ENCODE measurements around the gene TRIM67. TPM values are rescaled to one million over a fixed set of nuclear protein-coding genes. Genes with fewer than 3 reads are reported as not detected.

Gene TRIM67
- total RNA-seq, 5 donors from 2014 or later (not counting 1 experiment from before 2014, with no cell fraction given): not detected

DNA sequence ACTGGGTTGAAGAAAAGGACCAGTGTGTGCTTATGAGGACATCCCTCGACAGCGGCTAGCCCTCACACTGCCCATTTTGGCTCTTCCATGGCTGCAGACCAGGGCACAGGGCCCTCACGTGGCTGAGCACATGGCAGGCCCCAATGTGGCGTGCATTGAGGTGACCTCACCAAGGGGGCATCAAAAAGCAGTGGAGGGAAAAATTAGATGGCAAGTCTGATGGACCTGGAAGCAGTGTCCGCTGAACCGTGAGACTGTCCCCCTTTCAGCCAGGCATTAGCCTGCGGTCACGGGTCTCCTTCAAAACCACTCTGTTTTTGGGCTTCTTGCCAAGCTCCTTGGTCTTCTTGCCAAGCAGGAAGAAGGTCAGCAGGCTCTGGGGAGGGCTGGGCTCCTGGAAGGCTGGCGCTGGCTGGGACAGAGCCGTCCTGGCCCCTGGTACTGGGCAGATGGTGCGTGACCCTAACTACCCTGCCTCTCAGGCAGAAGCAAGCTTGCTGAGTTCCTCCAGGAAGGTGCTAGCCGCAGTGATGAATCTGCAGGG is 30.8 kb downstream of the TRIM67 start:
- ATAC-seq (replicated peaks in 1 of 4) (no peak), DNase-seq (no peak)
- Histone ChIP-seq H3K4me3 (ENCODE audit: control insufficient read depth in 1 of 2, extremely low read depth in 1 of 2, low read length in 1 of 2) (no peak overlapping the region), H3K27me3 (replicated peaks in 1 of 2; ENCODE audit: control insufficient read depth in 2 of 2, extremely low read depth in 1 of 2, insufficient read depth in 2 of 2, low read length in 1 of 2) (peaks cover 2 to 35% of the 10 kb centered on the region in 2 experiments), H3K36me3 (ENCODE audit: control insufficient read depth in 2 of 2, extremely low read depth in 1 of 2, insufficient read depth in 1 of 2, low read length in 1 of 2) (no peaks in the 10 kb centered on the region), H3K4me1 (ENCODE audit: control insufficient read depth in 1 of 2, extremely low read depth in 1 of 2, insufficient read depth in 2 of 2, low read length in 2 of 2) (no peaks in the 10 kb centered on the region), H3K27ac (ENCODE audit: low read length) (no peak overlapping the region), H3K9me3 (no peaks in the 10 kb centered on the region)
- POLR2A ChIA-PET: no interaction called here
- Mint-ChIP-seq H3K36me3 (no peaks in the 10 kb centered on the region), H3K4me3 (no peak overlapping the region), H3K27ac (no peak overlapping the region), H3K4me1 (no peaks in the 10 kb centered on the region), H3K9me3 (no peaks in the 10 kb centered on the region), H3K27me3 (peaks cover 20 to 35% of the 10 kb centered on the region in 2 donors)
- WGBS (ENCODE audit: insufficient coverage): 63% methylated on average over 8 of the region's 12 CpGs
- CTCF ChIA-PET: no interaction called here

DNA sequence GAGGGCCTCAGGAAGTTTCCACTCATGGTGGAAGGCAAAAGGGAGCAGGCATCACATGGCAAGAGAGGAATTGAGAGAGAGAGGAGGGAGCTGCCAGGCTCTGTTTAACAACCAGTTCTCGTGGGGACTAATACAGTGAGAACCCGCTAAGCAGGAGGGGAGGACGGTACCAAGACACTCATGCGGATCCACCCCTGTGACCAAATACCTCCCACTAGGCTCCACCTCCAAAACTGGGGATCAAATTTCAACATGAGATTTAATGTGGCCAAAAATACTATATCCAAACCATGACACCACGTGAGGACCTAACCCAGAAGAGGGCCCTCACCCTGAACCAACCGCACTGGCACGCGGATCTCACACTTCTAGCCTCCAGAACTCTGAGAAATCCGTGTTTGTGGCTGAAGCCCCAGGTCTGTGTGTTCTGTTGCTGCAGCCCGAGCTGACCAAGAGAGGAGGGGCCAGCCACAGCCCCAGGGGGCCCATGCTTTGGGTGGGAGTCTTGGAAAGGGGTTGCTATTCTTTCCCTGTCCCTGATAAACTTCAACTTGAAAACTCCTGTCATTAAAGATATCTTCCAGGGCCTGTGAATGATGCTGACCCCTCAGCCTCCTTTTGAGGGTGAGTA is 32.0 kb downstream of the TRIM67 start:
- no peak overlapping the region for H3K4me3 Mint-ChIP-seq
- ChIA-PET POLR2A (no interaction called here), CTCF (no interaction called here)
- Histone ChIP-seq H3K9me3 (no peaks in the 10 kb centered on the region), H3K36me3 (ENCODE audit: control insufficient read depth in 2 of 2, extremely low read depth in 1 of 2, insufficient read depth in 1 of 2, low read length in 1 of 2) (no peaks in the 10 kb centered on the region), H3K27me3 (replicated peaks in 1 of 2; ENCODE audit: control insufficient read depth in 2 of 2, extremely low read depth in 1 of 2, insufficient read depth in 2 of 2, low read length in 1 of 2) (peaks cover 2 to 25% of the 10 kb centered on the region in 2 experiments), H3K4me3 (ENCODE audit: control insufficient read depth in 1 of 2, extremely low read depth in 1 of 2, low read length in 1 of 2) (no peak overlapping the region), H3K27ac (ENCODE audit: low read length) (no peak overlapping the region), H3K4me1 (ENCODE audit: control insufficient read depth in 1 of 2, extremely low read depth in 1 of 2, insufficient read depth in 2 of 2, low read length in 2 of 2) (no peaks in the 10 kb centered on the region)
- ATAC-seq (replicated peaks in 1 of 4) (no peak), DNase-seq (no peak)
- no peaks in the 10 kb centered on the region for H3K36me3 Mint-ChIP-seq
- H3K27ac Mint-ChIP-seq: no peak overlapping the region
- H3K27me3 Mint-ChIP-seq: peaks cover 20 to 25% of the 10 kb centered on the region in 2 donors
- H3K9me3 Mint-ChIP-seq: no peaks in the 10 kb centered on the region
- WGBS (ENCODE audit: insufficient coverage): 100% methylated on average over 2 of the region's 10 CpGs
- H3K4me1 Mint-ChIP-seq: no peaks in the 10 kb centered on the region

DNA sequence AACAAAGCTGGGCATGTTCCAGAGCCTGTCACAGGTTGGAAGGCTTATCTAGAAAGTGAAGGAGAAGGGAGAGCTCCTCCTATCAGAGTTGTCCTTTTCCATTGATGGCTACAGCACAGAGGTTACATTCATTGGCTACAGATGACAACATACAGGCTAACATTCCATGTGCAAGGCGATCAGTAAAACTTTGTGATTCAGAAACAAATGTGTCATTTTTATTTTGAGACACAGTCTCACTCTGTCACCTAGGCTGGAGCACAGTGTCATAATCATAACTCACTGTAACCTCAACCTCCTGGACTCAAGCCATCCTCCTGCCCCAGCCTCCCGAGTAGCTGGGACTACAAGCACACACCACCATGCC is 32.6 kb downstream of the TRIM67 start:
- no peaks in the 10 kb centered on the region for H3K4me1 ChIP-seq (ENCODE audit: control insufficient read depth in 1 of 2, extremely low read depth in 1 of 2, insufficient read depth in 2 of 2, low read length in 2 of 2)
- WGBS (ENCODE audit: insufficient coverage): 80% methylated on average over 1 of the region's 2 CpGs

DNA sequence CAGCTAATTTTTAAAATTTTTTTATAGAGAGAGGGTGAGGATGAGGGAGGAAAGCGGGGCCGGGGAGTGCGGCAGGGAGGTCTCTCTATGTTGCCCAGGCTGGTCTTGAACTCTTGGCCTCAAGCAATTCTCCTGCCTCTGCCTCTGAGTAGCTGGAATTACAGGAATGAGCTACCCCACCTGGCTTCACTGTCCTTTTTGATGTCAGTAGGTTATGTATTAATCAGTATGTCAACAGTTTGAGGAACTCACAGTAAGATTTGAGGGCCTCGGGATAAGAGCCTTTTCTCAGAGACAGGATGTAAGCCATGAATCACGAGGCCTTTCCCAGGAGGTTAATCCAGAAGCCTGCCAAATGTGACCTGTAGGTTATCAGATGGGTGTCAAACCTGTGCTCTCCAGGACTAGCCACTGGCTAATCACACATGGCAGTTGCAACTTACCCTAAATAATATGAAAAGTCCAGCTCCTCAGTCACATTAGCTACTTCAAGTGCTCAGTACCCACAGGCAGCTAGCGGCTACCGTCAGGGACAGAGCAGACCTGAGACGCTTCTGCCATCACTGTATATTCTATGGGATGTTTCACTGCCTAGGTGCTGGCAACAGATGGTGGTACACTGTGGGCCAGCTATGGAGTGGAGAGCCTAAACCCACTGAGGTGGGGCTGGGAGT is 33.1 kb downstream of the TRIM67 start:
- 100% methylated on average over 1 of the region's 8 CpGs for WGBS (ENCODE audit: insufficient coverage)
- H3K4me3 Mint-ChIP-seq: no peak overlapping the region
- DNase-seq (no peak), ATAC-seq (replicated peaks in 1 of 4) (no peak)
- no peaks in the 10 kb centered on the region for H3K4me1 Mint-ChIP-seq
- Histone ChIP-seq H3K36me3 (ENCODE audit: control insufficient read depth in 2 of 2, extremely low read depth in 1 of 2, insufficient read depth in 1 of 2, low read length in 1 of 2) (no peaks in the 10 kb centered on the region), H3K9me3 (no peaks in the 10 kb centered on the region), H3K27me3 (replicated peaks in 1 of 2; ENCODE audit: control insufficient read depth in 2 of 2, extremely low read depth in 1 of 2, insufficient read depth in 2 of 2, low read length in 1 of 2) (peaks cover 2 to 24% of the 10 kb centered on the region in 2 experiments), H3K4me1 (ENCODE audit: control insufficient read depth in 1 of 2, extremely low read depth in 1 of 2, insufficient read depth in 2 of 2, low read length in 2 of 2) (no peaks in the 10 kb centered on the region), H3K27ac (ENCODE audit: low read length) (no peak overlapping the region), H3K4me3 (ENCODE audit: control insufficient read depth in 1 of 2, extremely low read depth in 1 of 2, low read length in 1 of 2) (no peak overlapping the region)
- no peak overlapping the region for H3K27ac Mint-ChIP-seq
- CTCF ChIA-PET: no interaction called here
- peaks cover 20 to 24% of the 10 kb centered on the region in 2 donors for H3K27me3 Mint-ChIP-seq
- no peaks in the 10 kb centered on the region for H3K9me3 Mint-ChIP-seq
- H3K36me3 Mint-ChIP-seq: no peaks in the 10 kb centered on the region
- POLR2A ChIA-PET: no interaction called here

More for the DNA sequence above, 32.6 kb downstream of the TRIM67 start:
- Mint-ChIP-seq H3K27ac (no peak overlapping the region), H3K27me3 (peaks cover 20 to 24% of the 10 kb centered on the region in 2 donors), H3K4me1 (no peaks in the 10 kb centered on the region), H3K9me3 (no peaks in the 10 kb centered on the region), H3K4me3 (no peak overlapping the region), H3K36me3 (no peaks in the 10 kb centered on the region)
- Histone ChIP-seq H3K36me3 (ENCODE audit: control insufficient read depth in 2 of 2, extremely low read depth in 1 of 2, insufficient read depth in 1 of 2, low read length in 1 of 2) (no peaks in the 10 kb centered on the region), H3K27ac (ENCODE audit: low read length) (no peak overlapping the region), H3K27me3 (replicated peaks in 1 of 2; ENCODE audit: control insufficient read depth in 2 of 2, extremely low read depth in 1 of 2, insufficient read depth in 2 of 2, low read length in 1 of 2) (peaks cover 2 to 24% of the 10 kb centered on the region in 2 experiments), H3K4me3 (ENCODE audit: control insufficient read depth in 1 of 2, extremely low read depth in 1 of 2, low read length in 1 of 2) (no peak overlapping the region), H3K9me3 (no peaks in the 10 kb centered on the region)
- CTCF ChIA-PET: no interaction called here
- POLR2A ChIA-PET: no interaction called here
- no peak for ATAC-seq (replicated peaks in 1 of 4)
- DNase-seq: no peak

DNA sequence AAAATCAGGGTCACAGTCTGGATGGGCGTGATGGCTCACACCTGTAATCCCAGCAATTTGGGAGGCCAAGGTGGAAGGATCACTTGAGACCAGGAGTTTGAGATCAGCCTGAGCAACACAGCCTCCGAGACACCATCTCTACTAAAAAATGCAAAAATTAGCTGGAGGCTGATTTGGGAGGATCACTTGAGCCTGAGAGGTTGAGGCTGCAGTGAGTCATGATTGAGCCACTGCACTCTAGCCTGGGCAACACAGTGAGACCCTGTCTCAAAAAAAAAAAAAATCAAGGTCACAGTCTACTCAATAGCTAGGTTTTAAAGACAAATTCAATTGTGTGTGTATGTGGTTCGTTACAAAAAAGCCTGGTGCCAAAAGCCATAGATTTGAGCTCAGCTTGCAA is 34.4 kb downstream of the TRIM67 start:
- Histone ChIP-seq H3K27me3 (replicated peaks in 1 of 2; ENCODE audit: control insufficient read depth in 2 of 2, extremely low read depth in 1 of 2, insufficient read depth in 2 of 2, low read length in 1 of 2) (peaks cover 2 to 20% of the 10 kb centered on the region in 2 experiments), H3K9me3 (no peaks in the 10 kb centered on the region), H3K4me3 (ENCODE audit: control insufficient read depth in 1 of 2, extremely low read depth in 1 of 2, low read length in 1 of 2) (no peak overlapping the region), H3K4me1 (ENCODE audit: control insufficient read depth in 1 of 2, extremely low read depth in 1 of 2, insufficient read depth in 2 of 2, low read length in 2 of 2) (no peaks in the 10 kb centered on the region), H3K36me3 (ENCODE audit: control insufficient read depth in 2 of 2, extremely low read depth in 1 of 2, insufficient read depth in 1 of 2, low read length in 1 of 2) (no peaks in the 10 kb centered on the region), H3K27ac (ENCODE audit: low read length) (no peak overlapping the region)
- ChIA-PET POLR2A (no interaction called here), CTCF (interaction anchor here in 1 of 2 donors (0.6 kb wide), 1 partner anchor 31 kb away, joined by 3 read pairs; no protein-coding TSS in a partner anchor)
- Mint-ChIP-seq H3K4me1 (no peaks in the 10 kb centered on the region), H3K4me3 (no peak overlapping the region), H3K27me3 (peaks cover 20 to 23% of the 10 kb centered on the region in 2 donors), H3K36me3 (no peaks in the 10 kb centered on the region), H3K27ac (no peak overlapping the region), H3K9me3 (no peaks in the 10 kb centered on the region)
- ATAC-seq (replicated peaks in 1 of 4) (no peak), DNase-seq (no peak)
- 14% methylated on average over 1 of the region's 3 CpGs for WGBS (ENCODE audit: insufficient coverage)

DNA sequence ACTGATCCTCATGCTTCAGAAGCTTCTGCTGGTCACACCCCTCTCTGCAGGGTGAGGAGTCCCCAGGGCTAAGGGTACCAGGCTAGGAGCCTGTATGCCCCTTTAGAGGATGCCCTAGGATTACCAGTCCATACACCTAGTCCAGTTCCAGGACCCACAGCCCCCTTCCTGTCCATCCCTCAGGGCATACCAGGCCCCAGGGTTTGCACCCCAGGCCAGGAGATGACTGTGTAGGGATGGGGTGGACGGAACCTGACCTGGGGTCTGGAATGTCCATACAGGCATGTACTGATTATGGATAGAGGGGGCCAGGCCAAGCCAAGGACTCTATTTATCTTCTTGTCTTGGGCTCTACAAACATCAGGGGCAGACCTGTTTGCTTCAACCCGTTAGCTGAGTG is 34.9 kb downstream of the TRIM67 start:
- Histone ChIP-seq H3K4me3 (ENCODE audit: control insufficient read depth in 1 of 2, extremely low read depth in 1 of 2, low read length in 1 of 2) (no peak overlapping the region), H3K27me3 (replicated peaks in 1 of 2; ENCODE audit: control insufficient read depth in 2 of 2, extremely low read depth in 1 of 2, insufficient read depth in 2 of 2, low read length in 1 of 2) (peaks cover 2 to 20% of the 10 kb centered on the region in 2 experiments), H3K4me1 (ENCODE audit: control insufficient read depth in 1 of 2, extremely low read depth in 1 of 2, insufficient read depth in 2 of 2, low read length in 2 of 2) (no peaks in the 10 kb centered on the region), H3K9me3 (no peaks in the 10 kb centered on the region), H3K27ac (ENCODE audit: low read length) (no peak overlapping the region), H3K36me3 (ENCODE audit: control insufficient read depth in 2 of 2, extremely low read depth in 1 of 2, insufficient read depth in 1 of 2, low read length in 1 of 2) (no peaks in the 10 kb centered on the region)
- no peak overlapping the region for H3K4me3 Mint-ChIP-seq
- POLR2A ChIA-PET: no interaction called here
- ATAC-seq (replicated peaks in 1 of 4): no peak
- no peak for DNase-seq
- WGBS (ENCODE audit: insufficient coverage): no CpG with 5 or more reads among the region's 2 CpGs
- no peaks in the 10 kb centered on the region for H3K9me3 Mint-ChIP-seq
- H3K4me1 Mint-ChIP-seq: peaks cover 2 to 3% (median 3%) of the 10 kb centered on the region in 3 donors
- H3K27ac Mint-ChIP-seq: no peak overlapping the region
- H3K36me3 Mint-ChIP-seq: no peaks in the 10 kb centered on the region
- CTCF ChIA-PET: interaction anchor here in 1 of 2 donors (0.6 kb wide), 1 partner anchor 30 kb away, joined by 3 read pairs; no protein-coding TSS in a partner anchor
- peaks cover 18 to 23% of the 10 kb centered on the region in 2 donors for H3K27me3 Mint-ChIP-seq
